CD1c-positive myeloid dendritic cell (primary cell): ENCODE results near the gene NAA20.
A peak's percentile ranks its signal among the peaks of the same experiment; 100 is the strongest.

Source experiments
- DNase-seq: peaks from one replicate; pipeline ENCODE4 v3.0.0-alpha.2; 2016; ENCODE audit errors: extremely low spot score

NAA20 gene

DNA sequence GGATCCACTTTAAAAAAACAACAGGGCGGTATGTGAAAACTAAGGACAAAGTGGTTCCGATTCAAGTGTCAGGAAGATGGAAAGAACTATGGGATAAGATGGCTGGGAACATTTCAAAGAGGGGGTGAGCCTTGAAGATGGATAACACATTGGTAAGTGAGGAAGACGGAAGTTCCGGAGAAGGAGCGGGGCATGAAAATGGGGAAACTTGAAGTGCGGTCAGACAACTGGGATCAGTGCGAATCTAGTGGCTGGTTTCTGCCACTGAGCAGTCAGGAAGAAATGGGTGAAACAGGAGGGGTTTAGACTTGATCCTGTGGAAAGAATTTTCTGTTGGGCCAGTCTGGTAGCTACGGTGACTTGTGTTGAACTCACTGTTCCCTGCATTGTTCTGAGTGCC is 1.2 kb downstream of the NAA20 start:
- no peak for DNase-seq

DNA sequence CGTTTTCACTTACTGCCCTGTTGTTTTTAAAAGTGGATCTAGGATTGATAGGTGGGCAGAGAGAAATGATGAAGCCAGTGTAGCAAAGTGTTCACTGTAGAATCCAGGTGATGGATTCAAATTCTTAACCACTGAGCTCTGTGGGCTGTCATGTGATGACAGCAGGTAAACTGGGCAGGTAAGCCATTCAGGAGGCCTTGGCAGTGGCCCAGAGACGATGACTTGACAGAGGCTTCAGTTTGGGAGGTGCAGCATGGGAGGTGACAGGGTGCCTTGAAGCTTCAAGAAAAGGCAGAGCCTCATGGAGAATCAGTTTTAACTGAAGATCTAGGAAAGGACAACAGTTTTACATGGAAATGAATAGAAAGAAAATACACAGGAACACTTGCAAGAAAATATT is 2.0 kb downstream of the NAA20 start:
- no peak for DNase-seq

DNA sequence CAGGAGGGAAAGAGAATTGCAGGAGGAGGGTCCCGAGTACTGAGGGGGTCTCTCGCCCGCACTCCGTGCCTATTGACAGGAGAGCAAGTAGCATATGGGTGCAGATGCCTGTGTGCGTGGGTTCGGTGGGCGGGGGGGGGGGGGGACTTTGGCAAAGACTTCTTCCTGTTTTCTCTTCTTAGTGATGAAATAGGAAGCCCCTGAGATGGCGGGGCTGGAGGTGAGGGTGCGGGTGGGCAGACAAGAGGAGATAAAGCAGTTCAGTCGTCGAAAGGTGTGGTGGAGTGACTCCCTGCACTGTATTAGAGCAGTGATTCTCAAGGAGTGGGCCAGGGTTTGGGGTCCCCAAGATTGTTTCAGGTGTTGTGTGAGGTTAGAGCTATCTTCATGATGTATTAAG is 3.7 kb downstream of the NAA20 start:
- DNase-seq: no peak

DNA sequence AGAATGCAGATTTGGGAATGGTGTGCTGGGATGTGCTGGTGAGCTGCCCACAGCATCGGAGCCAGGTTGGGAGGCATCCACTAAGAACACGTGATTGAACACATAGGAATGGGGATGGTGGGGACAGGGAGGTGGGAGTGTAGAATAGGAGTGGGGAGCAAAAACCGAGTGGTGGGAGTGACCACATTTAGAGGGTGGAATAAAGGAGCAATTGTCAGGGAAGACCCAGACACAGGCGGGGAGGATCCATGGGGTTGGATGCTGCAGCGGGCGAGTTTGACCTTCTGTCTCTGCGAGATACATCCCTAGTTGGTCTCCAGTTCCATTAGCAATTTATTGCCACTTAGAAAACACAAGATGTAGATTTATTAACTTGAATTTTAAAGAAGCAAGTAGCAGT is 4.7 kb downstream of the NAA20 start:
- DNase-seq: no peak

DNA sequence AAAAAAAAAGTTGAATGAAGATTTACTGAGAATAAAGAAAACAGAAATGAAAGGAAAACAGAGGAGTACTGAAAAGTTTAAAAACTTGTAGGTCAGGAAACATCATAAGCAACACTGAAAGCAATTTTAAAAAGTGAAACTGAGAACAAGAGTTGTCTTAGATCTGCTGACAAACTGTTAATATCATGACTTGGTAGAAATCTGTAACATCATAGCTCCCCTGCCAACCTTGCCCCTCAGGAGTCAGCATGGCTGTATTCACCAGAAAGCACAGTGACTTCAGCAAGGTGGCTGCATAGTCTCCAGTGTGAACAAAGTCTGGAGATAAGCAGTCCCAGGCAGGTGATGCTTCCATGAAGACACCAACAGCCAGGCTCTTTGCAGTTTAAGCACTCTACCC is 5.3 kb downstream of the NAA20 start:
- DNase-seq: no peak

DNA sequence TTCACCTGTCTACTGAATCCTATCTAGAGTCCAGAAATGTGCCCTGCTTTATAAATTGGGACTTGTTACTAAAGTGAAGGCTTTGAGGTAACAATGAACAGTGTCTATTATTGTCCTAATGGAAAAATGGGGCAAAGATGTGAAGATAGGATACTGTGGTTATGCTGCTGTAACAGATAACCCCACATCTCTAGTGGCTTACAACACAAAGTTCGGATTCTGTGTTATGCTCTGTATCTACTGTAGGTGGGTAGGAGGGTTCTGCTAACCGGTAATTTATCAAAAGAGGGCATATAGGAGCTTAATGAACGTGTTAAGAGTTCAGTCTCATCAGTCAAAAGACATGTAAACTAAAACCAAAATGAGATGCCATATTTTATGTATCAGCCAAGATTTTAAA is 6.2 kb downstream of the NAA20 start:
- DNase-seq: no peak

DNA sequence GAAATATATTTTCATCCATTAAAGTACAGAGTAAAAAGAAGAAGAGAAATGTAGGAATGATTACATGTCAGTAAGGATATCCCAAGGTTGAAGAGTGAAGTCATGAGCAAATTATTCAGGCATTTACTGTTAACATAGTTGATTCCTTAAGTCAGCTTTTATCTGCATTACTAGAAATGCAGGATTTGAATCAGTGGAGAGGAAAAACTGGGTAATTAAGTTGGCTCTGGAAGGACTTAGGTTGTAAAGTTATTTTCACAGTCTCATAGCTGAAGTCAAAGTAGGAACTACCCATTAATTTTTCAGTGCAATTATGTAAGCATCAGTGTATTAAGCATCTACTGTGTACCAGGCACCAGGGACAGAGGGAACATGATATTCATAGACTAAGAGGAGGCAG is 7.8 kb downstream of the NAA20 start:
- DNase-seq: no peak

DNA sequence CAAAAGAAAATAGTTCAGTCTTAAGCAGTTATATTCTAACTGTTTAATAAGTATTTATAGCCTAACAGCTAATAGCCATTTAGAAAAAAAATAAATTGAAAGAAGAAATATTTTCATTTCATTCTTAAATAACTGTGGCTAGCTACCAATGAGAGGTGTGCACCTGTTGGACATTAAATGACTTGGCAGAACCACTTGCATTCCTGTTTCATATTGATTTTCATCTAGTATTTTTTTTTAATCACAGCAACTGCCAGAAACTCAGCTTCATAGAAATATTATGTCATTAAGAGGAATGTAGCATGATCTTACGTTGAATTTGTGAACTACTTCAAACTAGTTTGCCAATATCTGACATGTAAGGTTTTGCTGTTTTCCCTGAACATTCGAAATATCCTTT is 10.1 kb downstream of the NAA20 start:
- DNase-seq: no peak

DNA sequence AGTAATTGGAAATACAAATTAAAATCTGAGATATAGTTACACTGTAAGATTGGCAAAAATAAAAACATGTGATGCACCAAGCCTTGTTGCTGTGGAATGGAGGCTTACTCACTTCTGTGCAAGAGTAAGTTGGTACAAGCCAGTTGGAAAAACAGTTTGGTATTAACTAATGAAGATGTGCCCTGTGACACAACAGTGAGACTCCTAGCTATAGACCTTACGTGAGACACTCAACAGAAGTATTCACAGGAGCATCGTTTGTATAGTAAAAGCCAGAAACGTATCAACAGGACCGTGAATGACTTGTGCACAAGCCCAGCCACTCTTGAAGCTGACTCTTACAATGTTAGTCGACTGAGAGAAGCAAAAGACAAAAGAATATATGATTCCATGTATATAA is 14.6 kb downstream of the NAA20 start:
- DNase-seq: no peak

DNA sequence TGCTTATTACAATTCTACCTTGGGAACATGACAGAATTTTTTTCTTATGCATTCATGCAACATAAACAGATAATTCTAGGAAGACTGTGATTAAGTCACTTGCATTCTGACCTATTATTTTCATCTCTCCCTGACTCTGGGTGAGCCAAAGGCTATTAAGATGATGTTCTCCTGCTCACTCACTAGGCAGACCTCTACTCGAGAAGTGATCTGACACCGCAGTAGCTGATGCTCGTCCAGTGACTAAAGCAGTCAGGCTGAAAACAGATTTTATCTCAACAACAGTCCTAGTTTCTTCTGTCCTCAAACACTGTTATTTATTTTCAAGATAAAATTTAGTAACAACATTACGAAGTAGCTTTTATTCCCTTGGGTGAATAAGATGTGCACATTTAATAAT is 17.3 kb downstream of the NAA20 start:
- DNase-seq: no peak

DNA sequence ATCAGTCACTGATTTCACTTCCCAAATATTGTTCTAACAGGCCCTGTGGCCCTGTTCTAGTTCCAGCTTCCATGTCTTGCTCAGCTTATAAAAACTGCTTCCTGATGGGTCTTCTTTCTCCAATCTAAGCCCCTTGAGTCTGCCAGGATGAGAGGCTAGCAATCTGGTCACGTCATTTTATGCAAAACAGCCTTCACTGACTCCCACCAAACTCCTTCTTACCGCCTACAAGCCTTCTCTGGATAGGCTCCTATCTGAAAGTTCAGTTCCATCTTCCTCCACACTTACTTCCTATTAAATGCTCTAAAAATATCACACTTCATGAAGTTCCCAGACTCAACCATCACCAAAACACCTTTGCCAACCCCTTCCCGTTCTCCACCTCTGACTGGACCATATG is 19.6 kb downstream of the NAA20 start:
- peak; percentile 21 for DNase-seq

DNA sequence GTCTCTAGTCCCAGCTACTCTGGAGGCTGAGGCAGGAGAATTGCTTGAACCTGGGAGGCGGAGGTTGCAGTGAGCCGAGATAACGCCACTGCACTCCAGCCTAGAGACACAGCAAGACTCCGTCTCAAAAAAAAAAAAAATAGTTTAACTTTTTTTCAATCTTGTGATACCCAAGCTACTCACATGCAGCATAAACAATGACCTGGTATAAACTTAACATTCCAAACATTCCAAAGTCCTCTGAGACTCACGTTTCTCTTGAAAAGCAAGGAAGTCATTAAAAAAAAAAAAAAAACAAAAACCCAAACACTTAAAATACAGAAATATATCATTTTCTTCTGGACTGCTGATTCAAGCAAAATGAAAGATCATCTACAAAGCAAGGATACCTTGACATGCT is 20.8 kb downstream of the NAA20 start:
- DNase-seq: no peak

DNA sequence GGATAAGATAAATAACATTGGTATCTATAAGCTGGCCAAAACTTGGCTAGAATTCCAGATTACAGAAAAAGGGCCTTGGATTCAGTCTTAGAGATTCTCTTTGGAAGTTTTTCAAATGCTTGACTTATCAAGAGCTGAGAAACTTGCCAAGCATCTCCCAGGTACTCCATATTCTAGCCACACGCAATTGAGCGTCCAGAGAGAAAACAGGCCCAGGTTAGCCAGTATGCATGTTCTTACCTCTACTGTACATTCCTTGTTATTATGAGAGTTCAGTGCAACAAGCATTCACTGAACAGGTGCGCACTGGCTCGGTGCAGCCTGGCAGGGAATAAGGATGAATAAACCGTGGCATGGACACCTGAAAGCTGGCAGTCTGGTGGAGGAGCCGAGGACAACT is 21.4 kb downstream of the NAA20 start:
- DNase-seq: no peak

DNA sequence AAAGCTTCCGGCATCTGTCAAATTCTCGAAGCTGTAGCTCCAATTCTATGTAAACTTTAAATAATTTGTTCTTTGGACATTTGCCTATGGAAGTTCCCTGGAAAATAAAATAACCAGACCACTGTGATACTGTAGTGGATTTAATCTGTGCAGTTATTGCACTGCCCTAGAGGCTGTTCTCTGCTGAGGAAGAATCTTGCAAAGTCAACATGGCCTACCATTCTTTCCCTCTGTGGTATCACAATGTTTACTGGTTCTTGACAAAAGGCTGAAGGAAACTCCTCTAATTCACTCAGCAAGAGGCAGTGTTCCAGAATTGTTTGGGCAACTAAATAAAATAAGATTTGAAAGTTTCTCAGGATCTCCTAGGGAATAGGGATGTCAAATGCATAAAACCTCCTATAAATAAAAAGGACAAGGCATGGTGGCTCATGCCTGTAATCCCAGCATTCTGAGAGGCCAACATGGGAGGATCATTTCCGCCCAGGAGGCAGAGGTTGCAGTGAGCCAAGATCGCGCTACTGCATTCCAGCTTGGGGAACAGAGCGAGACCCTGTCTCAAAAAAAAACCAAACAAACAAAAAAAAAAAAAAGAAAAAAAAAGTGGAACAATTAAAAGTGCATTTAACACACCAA is 22.7 kb downstream of the NAA20 start:
- no peak for DNase-seq

DNA sequence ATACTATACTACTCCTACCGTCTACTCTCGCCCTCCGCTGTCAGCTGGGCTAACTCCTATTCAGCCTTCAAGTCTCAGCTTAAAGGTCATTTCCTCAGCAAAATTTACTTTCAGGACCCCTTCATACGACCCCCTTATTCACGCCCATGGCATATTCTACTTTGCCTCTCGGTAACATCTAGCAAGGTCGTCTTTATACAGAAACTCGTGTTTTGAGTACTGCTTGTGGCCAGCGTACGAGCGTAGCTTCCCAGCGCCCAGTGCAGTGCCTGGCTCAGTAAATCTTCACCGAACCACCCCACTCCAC is 34.6 kb downstream of the NAA20 start:
- no peak for DNase-seq

DNA sequence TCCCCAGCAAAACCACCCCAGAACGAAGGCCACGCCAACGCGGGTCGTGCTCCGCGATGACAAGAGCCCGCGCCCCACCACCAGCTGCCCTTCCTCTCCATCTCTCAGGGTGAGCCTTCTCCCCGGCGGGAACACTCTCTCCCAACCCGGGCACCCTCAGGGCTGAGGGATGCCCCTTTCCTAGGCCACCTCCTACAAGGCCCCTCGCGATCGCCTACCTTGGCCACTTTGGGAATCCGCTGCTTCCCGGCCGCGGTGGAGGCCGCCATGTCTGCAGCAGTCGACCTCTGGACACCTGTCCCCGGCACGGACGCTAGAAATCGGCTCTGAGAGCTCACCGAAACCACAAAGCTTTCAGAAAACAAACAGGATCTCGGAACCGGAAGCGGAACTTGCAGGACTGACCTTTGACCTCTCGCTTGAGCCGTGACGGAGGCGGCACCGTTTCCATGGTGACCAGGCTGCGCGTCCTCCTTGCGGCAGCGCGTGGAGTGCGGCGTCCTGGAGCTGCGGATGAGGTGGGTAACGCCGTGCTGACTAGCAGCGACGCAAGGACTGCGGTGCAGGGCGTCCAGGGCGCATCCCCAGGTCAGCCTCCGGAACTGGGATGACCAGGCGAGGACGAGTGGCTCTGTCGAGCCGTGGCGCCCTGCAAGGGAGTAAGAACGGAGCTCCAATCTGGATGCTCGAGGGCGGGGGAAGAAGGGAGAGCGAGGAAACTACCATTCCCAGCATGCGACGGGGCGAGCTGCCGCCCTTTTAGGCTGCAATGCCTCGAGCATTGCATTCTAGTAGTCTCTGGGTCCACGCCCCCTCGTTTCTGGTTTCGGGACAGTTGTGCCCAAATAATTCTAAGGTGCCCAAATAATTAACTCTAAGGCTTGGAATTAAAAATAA is 35.2 kb downstream of the NAA20 start, which contains the start of the genes CFAP61 and CRNKL1:
CFAP61 (plus strand) TSS at position 459 of the 897 bp plus-strand sequence. CDS start 4,122 bp downstream, outside the sequence.
CRNKL1 (minus strand) TSS at position 393 of the 897 bp plus-strand sequence; CDS start at position 269, 124 bp downstream.
- peak; percentile 99 for DNase-seq

DNA sequence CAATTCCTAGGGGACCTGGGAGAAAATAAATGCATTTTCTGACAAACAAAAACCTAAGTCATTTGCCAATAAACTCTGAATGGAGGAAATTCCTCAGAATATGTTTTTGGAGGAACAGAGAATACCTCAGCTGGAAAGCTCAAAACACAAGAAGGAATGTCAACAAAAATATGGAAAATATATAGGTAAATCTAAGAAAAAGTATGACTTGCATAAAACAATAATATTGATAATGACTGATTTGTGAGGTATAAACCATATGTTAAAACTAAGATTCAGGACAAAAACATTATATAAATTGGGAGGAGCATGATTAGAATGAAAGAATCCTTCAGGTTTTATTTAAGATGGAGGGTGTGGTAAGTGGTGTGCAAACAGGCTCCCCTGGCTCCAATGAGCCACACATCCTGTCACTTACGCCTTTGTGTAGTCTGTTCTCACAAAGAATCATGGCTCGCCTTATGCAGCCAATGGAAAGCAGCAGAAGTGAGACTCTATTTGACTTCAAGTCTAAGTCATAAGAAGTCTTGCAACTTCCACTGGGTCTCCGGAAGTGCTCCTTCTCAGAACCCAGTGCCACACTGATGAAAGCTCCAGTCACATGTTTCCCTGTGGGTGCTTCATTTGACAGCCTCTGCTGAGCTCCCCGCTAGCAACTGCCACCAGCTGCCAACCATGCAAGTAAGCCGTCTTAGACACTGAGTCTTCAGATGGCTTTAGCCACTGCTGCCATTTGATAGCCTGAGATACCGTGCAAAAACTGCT is 43.3 kb downstream of the NAA20 start:
- no peak for DNase-seq

DNA sequence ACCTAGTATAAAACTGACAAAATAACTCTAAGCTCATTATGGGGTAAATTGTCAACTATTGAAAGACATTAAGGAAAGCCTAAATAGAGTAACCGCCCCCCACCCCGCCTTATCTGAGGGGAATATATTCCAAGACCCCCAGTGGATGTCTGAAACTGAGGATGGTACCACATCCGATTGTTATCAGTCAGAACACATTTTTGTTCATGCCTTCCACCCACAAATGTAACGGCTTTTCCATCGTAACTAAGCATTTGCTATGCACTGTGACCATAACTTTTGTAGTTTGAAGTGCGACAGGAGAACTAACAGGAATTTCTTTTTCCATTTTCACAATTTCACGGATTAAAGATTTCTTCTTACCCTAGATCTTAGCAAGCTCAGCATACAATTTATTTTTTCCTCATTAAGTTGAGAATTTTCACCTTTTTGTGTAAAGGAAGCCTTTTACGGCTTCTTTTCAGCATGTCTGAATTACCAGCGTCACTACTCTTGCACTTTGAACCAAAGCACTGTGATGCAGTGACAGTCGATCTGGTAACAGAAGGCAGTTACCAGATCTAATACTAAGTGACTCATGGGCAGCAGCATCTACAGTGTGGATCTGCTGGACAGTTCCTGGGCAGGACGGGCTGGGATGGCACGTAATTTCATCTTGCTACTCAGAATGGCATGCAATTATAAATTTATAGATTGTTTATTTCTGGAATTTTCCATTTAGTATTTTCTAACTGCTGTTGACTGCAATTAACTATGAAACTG is 47.0 kb downstream of the NAA20 start:
- no peak for DNase-seq

DNA sequence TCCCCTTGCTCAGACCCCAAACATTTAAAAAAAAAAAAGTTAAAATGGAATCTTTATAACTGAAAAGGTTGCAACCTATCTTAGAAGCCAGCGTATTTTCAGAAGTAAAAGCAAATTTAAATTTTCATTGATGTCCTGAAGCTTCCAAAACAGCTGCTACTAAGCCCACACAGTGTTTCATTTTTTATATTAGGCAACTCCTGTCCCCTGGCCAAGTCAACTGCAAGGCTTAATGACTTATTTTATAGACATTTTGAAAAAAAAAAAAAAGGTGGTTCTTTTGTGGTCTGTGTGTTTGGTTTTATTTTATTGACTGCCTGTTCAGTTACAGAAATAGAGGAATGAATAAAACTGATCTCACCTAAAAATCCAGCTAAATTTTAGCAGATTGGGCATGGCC is 48.2 kb downstream of the NAA20 start:
- no peak for DNase-seq

DNA sequence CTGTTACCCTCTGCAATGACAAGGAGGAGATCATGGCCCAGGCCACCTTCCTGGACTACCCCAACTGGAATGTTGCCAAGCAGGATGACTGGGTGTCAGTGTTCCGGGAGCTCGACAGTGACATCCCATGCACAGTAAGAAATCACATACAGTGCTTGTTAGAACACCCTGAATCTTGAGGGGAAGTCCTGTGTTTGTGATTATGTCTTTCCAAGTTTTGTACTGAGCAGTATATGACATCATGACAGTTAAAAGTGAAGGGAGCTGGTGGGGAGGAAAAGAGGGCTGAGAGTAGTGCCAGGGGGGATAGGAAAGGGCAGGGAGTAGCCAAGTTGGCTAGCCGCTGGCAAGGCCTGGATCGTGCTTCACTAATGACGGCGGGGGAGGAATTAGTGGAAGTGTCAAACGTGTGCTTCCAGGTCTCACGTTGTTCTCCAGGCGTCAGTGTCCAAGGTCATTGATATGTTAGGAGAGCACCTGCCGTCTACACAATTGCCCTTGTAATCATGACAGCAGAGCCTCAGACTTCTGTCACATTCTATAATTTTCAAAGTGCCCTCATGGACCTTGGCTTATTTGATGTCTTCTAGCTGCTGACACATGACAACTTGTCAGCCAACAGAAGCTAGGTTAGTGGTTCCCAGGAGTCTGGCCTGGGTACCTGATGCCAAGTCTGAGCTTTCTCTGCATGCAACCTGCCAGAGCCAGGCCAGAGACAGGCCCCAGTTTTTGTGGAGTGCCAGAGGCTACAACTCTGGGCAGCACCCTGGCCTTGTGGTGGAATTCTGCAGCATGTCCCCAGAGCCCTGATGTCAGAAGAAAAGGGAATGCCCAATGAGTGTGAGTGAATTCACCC is 53.9 kb downstream of the NAA20 start:
- DNase-seq: no peak

DNA sequence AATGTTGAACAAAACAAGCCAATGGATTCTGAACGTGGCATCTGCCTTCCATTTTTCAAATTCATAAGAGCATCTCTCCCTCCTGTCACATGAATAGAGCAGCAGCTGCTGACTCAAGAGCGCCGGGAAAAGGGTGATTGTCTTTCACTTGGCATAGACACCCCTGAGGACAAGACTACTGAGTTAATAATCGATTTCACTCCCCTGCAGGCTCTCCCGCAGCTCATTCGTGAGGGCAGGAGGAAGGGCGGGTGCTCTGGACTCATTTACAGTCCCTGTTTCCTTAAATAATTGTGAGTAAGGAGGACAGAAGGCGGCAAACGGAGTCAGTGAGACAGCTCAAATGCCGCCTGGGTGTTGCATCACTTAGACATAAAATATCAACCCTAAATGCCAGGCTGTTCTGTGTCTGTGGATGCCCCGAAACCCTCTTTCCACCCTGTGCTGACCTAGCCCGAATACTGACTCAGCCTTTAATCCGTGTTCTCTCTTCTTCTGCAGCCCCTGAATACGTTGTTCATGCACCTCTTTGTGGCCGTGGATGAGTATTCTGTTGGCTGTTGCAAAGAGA is 56.7 kb downstream of the NAA20 start:
- no peak for DNase-seq
